ACC112 (cell line): ENCODE measurements around the gene CDC6.

Experiments
- H2AFZ ChIP-seq: fragments of 200-600 bp; sonication (generic); one replicate; pipeline ENCODE4 v1.6.0; 2017; ENCODE audit warnings: antibody characterized with exemption, low read length; ENCODE audit not compliant: unreplicated experiment
- H3K27ac ChIP-seq: fragments of 200-600 bp; sonication (generic); 2 replicates; pipeline ENCODE4 v1.5.1; 2014; ENCODE audit warnings: low read depth, mild to moderate bottlenecking, antibody characterized with exemption, low read length, moderate library complexity
- H3K27me3 ChIP-seq: fragments of 200-600 bp; sonication (generic); 2 replicates; pipeline ENCODE4 v1.6.1; 2014; ENCODE audit warnings: mild to moderate bottlenecking, antibody characterized with exemption, low read length, moderate library complexity, mixed read lengths; ENCODE audit not compliant: insufficient read depth
- H3K36me3 ChIP-seq: fragments of 200-600 bp; sonication (generic); 2 replicates; pipeline ENCODE4 v1.6.1; 2016; ENCODE audit warnings: mild to moderate bottlenecking, antibody characterized with exemption, low read length, moderate library complexity, mixed read lengths; ENCODE audit not compliant: insufficient read depth
- H3K4me1 ChIP-seq: fragments of 200-600 bp; sonication (generic); one replicate; pipeline ENCODE4 v1.6.1; 2016; ENCODE audit warnings: low read length, mixed read lengths; ENCODE audit not compliant: insufficient read depth, unreplicated experiment, control insufficient read depth
- H3K4me3 ChIP-seq: fragments of 200-600 bp; sonication (generic); 2 replicates; pipeline ENCODE4 v1.5.1; 2014; ENCODE audit warnings: mild to moderate bottlenecking, low read depth, low read length
- H3K79me2 ChIP-seq: fragments of 200-600 bp; sonication (generic); one replicate; pipeline ENCODE4 v1.6.0; 2016; ENCODE audit warnings: low read length; ENCODE audit not compliant: control insufficient read depth, unreplicated experiment, insufficient read depth

CDC6 gene

GRCh38 chr17:40325156-40326013 is 37.7 kb downstream of the CDC6 start:
- H3K4me1 ChIP-seq = peaks cover 88% of the 10 kb centered on the region
- H3K79me2 ChIP-seq = peaks cover 81% of the 10 kb centered on the region
- H3K4me3 ChIP-seq = no peak overlapping the region

GRCh38 chr17:40326014-40326831 is 38.5 kb downstream of the CDC6 start:
- Histone ChIP-seq H3K4me3 (peak overlapping the region; percentile 23), H3K27me3 (no peaks in the 10 kb centered on the region), H2AFZ (no peak overlapping the region), H3K79me2 (peaks cover 81% of the 10 kb centered on the region), H3K36me3 (peaks cover 3% of the 10 kb centered on the region; the same call in 1 of the 2 replicates), H3K27ac (peak overlapping the region; percentile 44; the same call in 1 of the 2 replicates), H3K4me1 (peaks cover 88% of the 10 kb centered on the region)

More at GRCh38 chr17:40325156-40326013, 37.7 kb downstream of the CDC6 start:
- H3K27me3 ChIP-seq = no peaks in the 10 kb centered on the region
- H2AFZ ChIP-seq = no peak overlapping the region
- no peaks in the 10 kb centered on the region for H3K36me3 ChIP-seq
- peak overlapping the region; percentile 44 for H3K27ac ChIP-seq

- H3K36me3 ChIP-seq = peaks cover 6% of the 10 kb centered on the region; the same call in 1 of the 2 replicates
- peaks cover 75% of the 10 kb centered on the region for H3K79me2 ChIP-seq
- H3K27me3 ChIP-seq = no peaks in the 10 kb centered on the region
- peak overlapping the region; percentile 23 for H3K4me3 ChIP-seq
- H2AFZ ChIP-seq = no peak overlapping the region
- peak overlapping the region; percentile 11; the same call in 1 of the 2 replicates for H3K27ac ChIP-seq
- H3K4me1 ChIP-seq = peaks cover 88% of the 10 kb centered on the region
These were observed 39.1 kb downstream of the CDC6 start for GRCh38 chr17:40326832-40327199.

GRCh38 chr17:40327244-40327729 is 39.6 kb downstream of the CDC6 start:
- H3K4me1 ChIP-seq = peaks cover 87% of the 10 kb centered on the region
- no peaks in the 10 kb centered on the region for H3K27me3 ChIP-seq
- no peak overlapping the region for H3K27ac ChIP-seq
- peak overlapping the region; percentile 17 for H3K4me3 ChIP-seq
- peaks cover 70% of the 10 kb centered on the region for H3K79me2 ChIP-seq
- no peak overlapping the region for H2AFZ ChIP-seq
- H3K36me3 ChIP-seq = peaks cover 6% of the 10 kb centered on the region; the same call in 1 of the 2 replicates

GRCh38 chr17:40327735-40328385 is 40.2 kb downstream of the CDC6 start:
- H3K79me2 ChIP-seq = peaks cover 68% of the 10 kb centered on the region
- H3K27me3 ChIP-seq = no peaks in the 10 kb centered on the region
- peak overlapping the region; percentile 40; the same call in 1 of the 2 replicates for H3K27ac ChIP-seq
- peaks cover 87% of the 10 kb centered on the region for H3K4me1 ChIP-seq
- H3K4me3 ChIP-seq = 0 out of 2 replicates have a peak overlapping the region, but pooled peaks have one; percentile 17
- peaks cover 6% of the 10 kb centered on the region; the same call in 1 of the 2 replicates for H3K36me3 ChIP-seq
- H2AFZ ChIP-seq = no peak overlapping the region

- Histone ChIP-seq H3K27me3 (no peaks in the 10 kb centered on the region), H3K79me2 (peaks cover 68% of the 10 kb centered on the region), H3K4me1 (peaks cover 82% of the 10 kb centered on the region), H2AFZ (no peak overlapping the region), H3K4me3 (no peak overlapping the region), H3K27ac (peak overlapping the region; percentile 40; the same call in 1 of the 2 replicates), H3K36me3 (peaks cover 6% of the 10 kb centered on the region; the same call in 1 of the 2 replicates)
These were observed 40.7 kb downstream of the CDC6 start for GRCh38 chr17:40328386-40328766.

- Histone ChIP-seq H3K27me3 (no peaks in the 10 kb centered on the region), H2AFZ (no peak overlapping the region), H3K4me3 (no peak overlapping the region), H3K4me1 (peaks cover 82% of the 10 kb centered on the region), H3K36me3 (peaks cover 6% of the 10 kb centered on the region; the same call in 1 of the 2 replicates), H3K79me2 (peaks cover 67% of the 10 kb centered on the region), H3K27ac (no peak overlapping the region)
These were observed 42.4 kb downstream of the CDC6 start for GRCh38 chr17:40329839-40330794.

GRCh38 chr17:40330850-40331470 is 43.3 kb downstream of the CDC6 start:
- Histone ChIP-seq H3K27me3 (no peaks in the 10 kb centered on the region), H3K36me3 (peaks cover 6% of the 10 kb centered on the region; the same call in 1 of the 2 replicates), H3K79me2 (peaks cover 63% of the 10 kb centered on the region), H3K4me3 (peak overlapping the region; percentile 19; the same call in 1 of the 2 replicates), H2AFZ (no peak overlapping the region), H3K4me1 (peaks cover 82% of the 10 kb centered on the region), H3K27ac (0 out of 2 replicates have a peak overlapping the region, but pooled peaks have one; percentile 4)
